SK-N-SH (cell line): ENCODE data around the gene OR51I2.

Experiments used
- CTCF ChIP-seq: fragments of 200-600 bp; sonication (generic); IDR thresholded peaks from 2 replicates; pipeline ENCODE4 v1.6.1; 2017; ENCODE audit warnings: antibody characterized with exemption, mild to moderate bottlenecking, moderate library complexity
- ELF1 ChIP-seq: IDR thresholded peaks from 2 replicates; pipeline ENCODE4 v1.4.0; 2012
- EP300 ChIP-seq, 2 experiments: IDR thresholded peaks; 2 replicates each; pipeline versions ENCODE4 v1.4.0 to v1.6.1; 2012; ENCODE audit warnings: borderline replicate concordance in 1 of 2, low read depth in 1 of 2, low read length in 1 of 2
- FOXM1 ChIP-seq: IDR thresholded peaks from 2 replicates; pipeline ENCODE4 v1.4.0; 2012; ENCODE audit warnings: low read depth, mild to moderate bottlenecking
- GABPA ChIP-seq: IDR thresholded peaks from 2 replicates; pipeline ENCODE4 v1.4.0; 2012; ENCODE audit warnings: low read depth, mild to moderate bottlenecking
- MAX ChIP-seq: IDR thresholded peaks from 2 replicates; pipeline ENCODE4 v1.4.0; 2012; ENCODE audit warnings: low read depth
- MXI1 ChIP-seq: IDR thresholded peaks from 2 replicates; pipeline ENCODE4 v1.6.1; 2012; ENCODE audit warnings: mild to moderate bottlenecking, low read depth, low read length, improper control_type of control experiment
- RCOR1 ChIP-seq: fragments of 150-350 bp; IDR thresholded peaks from 2 replicates; pipeline ENCODE4 v1.6.1; 2017; ENCODE audit warnings: antibody characterized with exemption, low read length
- REST ChIP-seq: IDR thresholded peaks from 2 replicates; pipeline ENCODE4 v1.6.1; 2012; ENCODE audit warnings: mild to moderate bottlenecking, low read depth, low read length, moderate library complexity
- RXRA ChIP-seq: IDR thresholded peaks from 2 replicates; pipeline ENCODE4 v1.4.0; 2012; ENCODE audit warnings: low read depth, mild to moderate bottlenecking, borderline replicate concordance
- TAF1 ChIP-seq: IDR thresholded peaks from 2 replicates; pipeline ENCODE4 v1.6.1; 2012; ENCODE audit warnings: low read depth, mild to moderate bottlenecking, low read length, moderate library complexity, borderline replicate concordance
- USF1 ChIP-seq: IDR thresholded peaks from 2 replicates; pipeline ENCODE4 v1.4.0; 2012; ENCODE audit warnings: low read depth, borderline replicate concordance
- USF2 ChIP-seq: fragments of 150-350 bp; IDR thresholded peaks from 2 replicates; pipeline ENCODE4 v1.6.1; 2017; ENCODE audit warnings: antibody characterized with exemption, low read length, low read depth, borderline replicate concordance

- TF ChIP-seq CTCF = no peak
- TF ChIP-seq RXRA = no peak
- no peak for TF ChIP-seq TAF1
- no peak for TF ChIP-seq MAX
- TF ChIP-seq ELF1 = no peak
- TF ChIP-seq MXI1 = no peak
- no peak for TF ChIP-seq FOXM1
- no peak for TF ChIP-seq REST
- TF ChIP-seq GABPA = no peak
- TF ChIP-seq USF2 = no peak
- no peak for TF ChIP-seq RCOR1
- no peak for TF ChIP-seq EP300 (IDR thresholded peaks at IDR 0.05; ENCODE audit: borderline replicate concordance in 1 of 2, low read depth in 1 of 2, low read length in 1 of 2)
- no peak for TF ChIP-seq USF1
Measured at GRCh38 chr11:5449023-5449422, at the start of gene OR51I2.
